ENCODE data around the gene FERMT3. TPM values are rescaled to one million over a fixed set of nuclear protein-coding genes. Genes with fewer than 3 reads are reported as not detected.
"Not testable (repeated sequence)": the region's sequence is repeated elsewhere in the genome, so short reads cannot be mapped to it uniquely, and the experiment has no call there.

Gene FERMT3
- total RNA-seq: 100 to 1,000 TPM in 1 of 4 donors, 10 to 100 TPM in 3; 35.0 to 101 (median 45.6) TPM

- TF ChIP-seq CTCF (IDR thresholded peaks at IDR 0.05): no peak
- ATAC-seq (ENCODE audit: low FRiP score): no peak
- no peak for DNase-seq (ENCODE audit: low spot score)
Observed at GRCh38 chr11:64206457-64207255, at the start of gene FERMT3. FERMT3 (plus strand) TSS chr11:64206721; CDS start chr11:64207365, 644 bp downstream.

GRCh38 chr11:64157631-64158394, 48.7 kb upstream of the FERMT3 start:
- TF ChIP-seq CTCF (IDR thresholded peaks at IDR 0.05): no peak
- ATAC-seq (ENCODE audit: low FRiP score) (no peak), DNase-seq (ENCODE audit: low spot score) (no peak)

GRCh38 chr11:64161037-64161436, 45.5 kb upstream of the FERMT3 start:
- TF ChIP-seq CTCF (IDR thresholded peaks at IDR 0.05): no peak
- no peak for DNase-seq (ENCODE audit: low spot score)
- ATAC-seq (ENCODE audit: low FRiP score): no peak

- not testable (repeated sequence) for ATAC-seq (ENCODE audit: low FRiP score); DNase-seq (ENCODE audit: low spot score)
Observed at GRCh38 chr11:64162769-64163168, 43.8 kb upstream of the FERMT3 start.

- no peak for TF ChIP-seq CTCF (IDR thresholded peaks at IDR 0.05)
- ATAC-seq (ENCODE audit: low FRiP score) (no peak), DNase-seq (ENCODE audit: low spot score) (no peak)
Observed at GRCh38 chr11:64163951-64164350, 42.6 kb upstream of the FERMT3 start.

GRCh38 chr11:64164392-64165312, 41.9 kb upstream of the FERMT3 start:
- DNase-seq (ENCODE audit: low spot score) (no peak), ATAC-seq (ENCODE audit: low FRiP score) (peak; percentile 1)
- TF ChIP-seq CTCF (IDR thresholded peaks at IDR 0.05): no peak

GRCh38 chr11:64165481-64165841, 41.1 kb upstream of the FERMT3 start:
- TF ChIP-seq CTCF (IDR thresholded peaks at IDR 0.05): no peak
- ATAC-seq (ENCODE audit: low FRiP score) (peak; percentile 34), DNase-seq (ENCODE audit: low spot score) (no peak)
